B cell (primary cell): ENCODE measurements around the gene HAGH. TPM values are rescaled to one million over a fixed set of nuclear protein-coding genes. Genes with fewer than 3 reads are reported as not detected.

ENCODE experiments used
- ATAC-seq: fragments of 200-7000 bp; cut with Tn5 transposase; one replicate; pipeline ENCODE4 v1.10.0; 2021; ENCODE audit warnings: low read depth, mild to moderate bottlenecking, moderate number of reproducible peaks, moderate library complexity
- CTCF ChIA-PET: fragments of 350-600 bp; sonication (Branson Sonifier 250); formaldehyde crosslinking; loops from one replicate; lab custom pipeline; 2021; ENCODE audit warnings: antibody characterized with exemption, inconsistent platforms; lab: Charles Lee
- POLR2A ChIA-PET: fragments of 350-600 bp; sonication (Branson Sonifier 250); formaldehyde crosslinking; loops from one replicate; lab custom pipeline; 2021; ENCODE audit warnings: antibody characterized with exemption; lab: Charles Lee
- DNase-seq: peaks from one replicate; pipeline ENCODE4 v3.0.0; 2013
- H2AFZ ChIP-seq: 2 replicates; pipeline ENCODE4 v1.6.1; 2012; ENCODE audit warnings: mild to moderate bottlenecking, low read depth, low read length; ENCODE audit not compliant: insufficient read depth, poor library complexity, severe bottlenecking
- H3K27ac ChIP-seq, 2 donors: 1 replicate in 1 of 2; 2 replicates in 1 of 2; pipeline ENCODE4 v1.5.1; 2012 to 2013; ENCODE audit warnings: low read length in 2 of 2, mild to moderate bottlenecking in 2 of 2, moderate library complexity in 1 of 2
- H3K27me3 ChIP-seq, 4 experiments: fragments of 200-600 bp in 1 of 4; sonication (generic) in 1 of 4; replicated peaks in 1 of 4; 1 replicate in 2 of 4; 2 replicates in 2 of 4; pipeline versions ENCODE4 v1.6.1 to v1.7.0; 2013 to 2016; ENCODE audit warnings: low read length in 3 of 4, mild to moderate bottlenecking in 2 of 4, mixed read lengths in 1 of 4, moderate library complexity in 1 of 4; ENCODE audit not compliant: insufficient read depth in 4 of 4, control insufficient read depth in 3 of 4; ENCODE audit errors: control extremely low read depth in 1 of 4
- H3K36me3 ChIP-seq, 2 experiments: replicated peaks in 1 of 2; 1 replicate in 1 of 2; 2 replicates in 1 of 2; pipeline versions ENCODE4 v1.6.1 to v1.7.1; 2013; ENCODE audit warnings: low read length in 1 of 2; ENCODE audit not compliant: insufficient read depth in 2 of 2, control insufficient read depth in 1 of 2; ENCODE audit errors: control extremely low read depth in 1 of 2, extremely low read depth in 1 of 2
- H3K4me1 ChIP-seq, 2 donors: fragments of 200-600 bp in 1 of 2; sonication (generic) in 1 of 2; 1 replicate in 1 of 2; 2 replicates in 1 of 2; pipeline versions ENCODE4 v1.5.1 to v1.6.1; 2013 to 2017; ENCODE audit warnings: low read length in 2 of 2; ENCODE audit not compliant: control insufficient read depth in 2 of 2, insufficient read depth in 2 of 2
- H3K4me2 ChIP-seq: replicated peaks from 2 replicates; pipeline ENCODE3; 2012; ENCODE audit warnings: mild to moderate bottlenecking, low read depth, low read length; ENCODE audit not compliant: poor library complexity, severe bottlenecking
- H3K4me3 ChIP-seq, 5 experiments: fragments of 200-600 bp in 1 of 5; sonication (generic) in 1 of 5; 1 replicate in 3 of 5; 2 replicates in 2 of 5; pipeline versions ENCODE4 v1.5.1 to v1.7.0; 2011 to 2016; ENCODE audit warnings: low read length in 4 of 5, mild to moderate bottlenecking in 4 of 5, low read depth in 2 of 5, control low read depth in 1 of 5, moderate library complexity in 1 of 5; ENCODE audit not compliant: insufficient read depth in 1 of 5; ENCODE audit errors: control extremely low read depth in 1 of 5, extremely low read depth in 1 of 5
- H3K79me2 ChIP-seq: fragments of 200-600 bp; sonication (generic); one replicate; pipeline ENCODE4 v1.6.0; 2016; ENCODE audit warnings: low read length; ENCODE audit not compliant: control insufficient read depth, insufficient read depth
- H3K9ac ChIP-seq: fragments of 200-600 bp; sonication (generic); 2 replicates; pipeline ENCODE4 v1.6.1; 2017; ENCODE audit warnings: mild to moderate bottlenecking, low read length, moderate library complexity
- H3K9me3 ChIP-seq, 3 donors: one replicate each; pipeline versions ENCODE4 v1.6.1 to v1.7.1; 2013; ENCODE audit warnings: low read length in 2 of 3; ENCODE audit not compliant: control insufficient read depth in 2 of 3, insufficient read depth in 1 of 3; ENCODE audit errors: control extremely low read depth in 1 of 3
- H4K20me1 ChIP-seq: 2 replicates; pipeline ENCODE4 v1.6.0; 2012; ENCODE audit warnings: mild to moderate bottlenecking, low read length; ENCODE audit not compliant: insufficient read depth, control insufficient read depth, poor library complexity, severe bottlenecking
- H3K27ac Mint-ChIP-seq: one replicate; pipeline ENCODE4 v1.8.0; 2021; ENCODE audit warnings: mixed read lengths
- H3K27me3 Mint-ChIP-seq: one replicate; pipeline ENCODE4 v1.8.0; 2021; ENCODE audit warnings: mixed read lengths
- H3K4me1 Mint-ChIP-seq: one replicate; pipeline ENCODE4 v1.8.0; 2021; ENCODE audit warnings: mixed read lengths
- H3K4me3 Mint-ChIP-seq: one replicate; pipeline ENCODE4 v1.8.0; 2021; ENCODE audit warnings: mixed read lengths
- H3K9me3 Mint-ChIP-seq: one replicate; pipeline ENCODE4 v1.8.0; 2022; ENCODE audit warnings: mixed read lengths; ENCODE audit not compliant: insufficient read depth
- CTCF ChIP-seq: fragments of 200-600 bp; IDR thresholded peaks from one replicate; pipeline ENCODE4 v1.8.0; 2022; ENCODE audit warnings: antibody characterized with exemption, mild to moderate bottlenecking
- EZH2 ChIP-seq: IDR thresholded peaks from 2 replicates; pipeline ENCODE4 v1.6.1; 2012; ENCODE audit warnings: borderline replicate concordance, low read depth, mild to moderate bottlenecking, moderate library complexity, low read length; ENCODE audit not compliant: insufficient read depth, poor library complexity, severe bottlenecking
- WGBS: methylation state at CpG from one replicate; pipeline ENCODE4 v1.1.5; 2013; ENCODE audit warnings: missing lambda C conversion rate; ENCODE audit not compliant: insufficient coverage; 5-methylcytosine and 5-hydroxymethylcytosine counted together
- intact Hi-C: fragments of 100-400 bp; cut with micrococcal nuclease; formaldehyde crosslinking; loops from one replicate; pipeline ENCODE4 v1.10.0; 2022
- polyA plus RNA-seq: library from polyadenylated mRNA; depleted of rRNA; stranded (reverse); fragments of >200 nt; gene quantifications from 2 replicates; pipeline ENCODE4 v1.2.3, GENCODE V29; 2012
- total RNA-seq, 2 donors: library from RNA; stranded (reverse); fragments of 120-200 nt in 1 of 2; gene quantifications; 1 replicate in 1 of 2; 2 replicates in 1 of 2; pipeline versions ENCODE4 v1.2.3 to v1.2.4, GENCODE V29; 2013 to 2022

Gene HAGH
- total and polyA plus RNA-seq, 2 donors (not counting 1 experiment from before 2014, with no cell fraction given), result 50.6 to 74.2 TPM

GRCh38 chr16:1815461-1815860 lies 11.2 kb downstream of the HAGH start:
- CTCF ChIA-PET, result no interaction called here
- TF ChIP-seq EZH2 (no peak), CTCF (no peak)
- intact Hi-C loops, result no loop called here
- no peak for DNase-seq
- ATAC-seq, result no peak
- Histone ChIP-seq H3K36me3 (peaks cover 2 to 53% of the 10 kb centered on the region in 2 experiments), H3K4me3 (no peak overlapping the region), H3K27ac (no peak overlapping the region), H3K9me3 (no peaks in the 10 kb centered on the region), H4K20me1 (peaks cover 17% of the 10 kb centered on the region), H2AFZ (no peak overlapping the region), H3K27me3 (no peaks in the 10 kb centered on the region), H3K9ac (no peak overlapping the region), H3K79me2 (peaks cover 6% of the 10 kb centered on the region), H3K4me2 (no peak overlapping the region), H3K4me1 (no peaks in the 10 kb centered on the region)
- H3K27me3 Mint-ChIP-seq, result no peaks in the 10 kb centered on the region
- H3K4me1 Mint-ChIP-seq, result no peaks in the 10 kb centered on the region
- no peak overlapping the region for H3K4me3 Mint-ChIP-seq
- H3K9me3 Mint-ChIP-seq, result no peaks in the 10 kb centered on the region
- H3K27ac Mint-ChIP-seq, result no peak overlapping the region
- POLR2A ChIA-PET, result no interaction called here
- 96% methylated on average over 5 of the region's 11 CpGs for WGBS

- peaks cover 13% of the 10 kb centered on the region for H4K20me1 ChIP-seq
- H3K9me3 ChIP-seq, result peaks cover 0 to 4% (median 0%) of the 10 kb centered on the region in 3 donors
- H3K27me3 Mint-ChIP-seq, result no peaks in the 10 kb centered on the region
- H3K4me3 Mint-ChIP-seq, result no peak overlapping the region
- no peak overlapping the region for H3K27ac Mint-ChIP-seq
- H3K79me2 ChIP-seq, result no peaks in the 10 kb centered on the region
- TF ChIP-seq CTCF (no peak), EZH2 (no peak)
- no peak overlapping the region for H2AFZ ChIP-seq
- intact Hi-C loops, result no loop called here
- H3K4me3 ChIP-seq, result no peak overlapping the region
- no peak overlapping the region for H3K4me2 ChIP-seq
- H3K27me3 ChIP-seq, result no peaks in the 10 kb centered on the region
- WGBS, result 25% methylated on average over 4 of the region's 17 CpGs
- no peak overlapping the region for H3K27ac ChIP-seq
- peaks cover 3 to 54% of the 10 kb centered on the region in 2 experiments for H3K36me3 ChIP-seq
- H3K4me1 ChIP-seq, result no peaks in the 10 kb centered on the region
- no peaks in the 10 kb centered on the region for H3K4me1 Mint-ChIP-seq
- CTCF ChIA-PET, result no interaction called here
- DNase-seq (no peak), ATAC-seq (peak; percentile 49)
- POLR2A ChIA-PET, result no interaction called here
- H3K9me3 Mint-ChIP-seq, result no peaks in the 10 kb centered on the region
- no peak overlapping the region for H3K9ac ChIP-seq
These were observed 13.9 kb downstream of the HAGH start for GRCh38 chr16:1812732-1813163.
